OCI-LY1 (cell line): ENCODE data around the gene SORBS1.

Source experiments
- H2AFZ ChIP-seq: fragments of 200-600 bp; sonication (generic), shearing (Covaris generic); 2 replicates; pipeline ENCODE4 v1.6.0; 2014; ENCODE audit warnings: antibody characterized with exemption, mild to moderate bottlenecking, low read length
- H3F3A ChIP-seq: fragments of 200-600 bp; sonication (generic), shearing (Covaris generic); 2 replicates; pipeline ENCODE4 v1.6.0; 2014; ENCODE audit warnings: mild to moderate bottlenecking, antibody characterized with exemption, low read length, moderate library complexity; ENCODE audit not compliant: insufficient read depth
- H3K27ac ChIP-seq: fragments of 200-600 bp; sonication (generic); 2 replicates; pipeline ENCODE4 v1.5.1; 2014; ENCODE audit warnings: low read length, mixed run types, mild to moderate bottlenecking, low read depth; ENCODE audit not compliant: poor library complexity, severe bottlenecking
- H3K27me3 ChIP-seq: fragments of 200-600 bp; sonication (generic); 2 replicates; pipeline ENCODE4 v1.6.0; 2014; ENCODE audit warnings: antibody characterized with exemption, mild to moderate bottlenecking, low read length, moderate library complexity; ENCODE audit not compliant: insufficient read depth
- H3K36me3 ChIP-seq: fragments of 200-600 bp; sonication (generic); 2 replicates; pipeline ENCODE4 v1.6.1; 2014; ENCODE audit warnings: mild to moderate bottlenecking, antibody characterized with exemption, low read length, moderate library complexity, mixed read lengths; ENCODE audit not compliant: insufficient read depth
- H3K4me1 ChIP-seq: fragments of 200-600 bp; sonication (generic); 2 replicates; pipeline ENCODE4 v1.5.1; 2014; ENCODE audit warnings: mild to moderate bottlenecking, low read length, moderate library complexity; ENCODE audit not compliant: insufficient read depth, severe bottlenecking
- H3K4me2 ChIP-seq: fragments of 200-600 bp; sonication (generic), shearing (Covaris generic); 2 replicates; pipeline ENCODE4 v1.6.1; 2014; ENCODE audit warnings: low read length
- H3K4me3 ChIP-seq: fragments of 200-600 bp; sonication (generic); 2 replicates; pipeline ENCODE4 v1.5.1; 2014; ENCODE audit warnings: low read length, low read depth, mild to moderate bottlenecking, mixed read lengths; ENCODE audit not compliant: poor library complexity, severe bottlenecking
- H3K79me2 ChIP-seq: fragments of 200-600 bp; shearing (Covaris generic); 2 replicates; pipeline ENCODE4 v1.6.1; 2016; ENCODE audit warnings: mixed run types, low read length, mixed read lengths; ENCODE audit not compliant: insufficient read depth
- H3K9ac ChIP-seq: fragments of 200-600 bp; sonication (generic), shearing (Covaris generic); 2 replicates; pipeline ENCODE4 v1.6.1; 2014; ENCODE audit warnings: mild to moderate bottlenecking, low read length, mixed read lengths
- H3K9me2 ChIP-seq: fragments of 200-600 bp; sonication (generic), shearing (Covaris generic); 2 replicates; pipeline ENCODE4 v1.6.1; 2014; ENCODE audit warnings: low read depth, mild to moderate bottlenecking, low read length, mixed read lengths
- H3K9me3 ChIP-seq: fragments of 200-600 bp; shearing (Covaris generic); 2 replicates; pipeline ENCODE4 v1.6.1; 2014; ENCODE audit warnings: low read length, mixed read lengths
- H4K20me1 ChIP-seq: fragments of 200-600 bp; sonication (generic), shearing (Covaris generic); 2 replicates; pipeline ENCODE4 v1.6.0; 2016; ENCODE audit warnings: mild to moderate bottlenecking, low read length; ENCODE audit not compliant: insufficient read depth
- EZH2 ChIP-seq: fragments of 200-600 bp; sonication (generic), shearing (Covaris generic); IDR thresholded peaks from 2 replicates; pipeline ENCODE4 v1.8.0; 2017; ENCODE audit warnings: borderline replicate concordance, mixed run types, mild to moderate bottlenecking, antibody characterized with exemption, low read length, moderate library complexity, mixed read lengths
- TF ChIP-seq, protein P1 (sequence below): fragments of 200-600 bp; sonication (generic), shearing (Covaris generic); IDR thresholded peaks from 2 replicates; pipeline ENCODE4 v1.5.1; 2017; ENCODE audit warnings: mild to moderate bottlenecking, antibody characterized with exemption, low read length, moderate library complexity, mixed read lengths

Gene SORBS1

DNA sequence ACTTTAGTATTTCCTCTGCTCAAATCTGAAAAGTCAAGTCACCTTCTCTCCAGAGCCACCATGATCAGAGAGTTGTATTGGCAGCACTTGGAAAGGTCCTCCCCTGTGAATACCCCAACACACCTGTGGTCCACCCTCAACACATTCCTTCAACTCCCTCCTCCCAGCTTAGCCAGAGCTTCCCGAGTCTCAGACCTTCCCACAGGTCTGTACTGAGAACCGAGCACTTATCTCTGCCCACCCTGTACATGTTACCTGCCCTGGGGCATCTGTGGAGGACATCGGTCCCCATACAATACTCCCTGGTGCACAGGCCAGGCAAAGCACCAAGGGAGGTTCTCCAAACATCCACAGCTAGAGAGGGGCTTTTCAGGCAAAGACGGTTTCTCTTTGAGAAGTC lies 30.6 kb downstream of the SORBS1 start:
- Histone ChIP-seq H3K4me2 (no peak overlapping the region), H2AFZ (no peak overlapping the region), H3F3A (no peaks in the 10 kb centered on the region), H3K9me2 (no peaks in the 10 kb centered on the region), H3K4me1 (no peaks in the 10 kb centered on the region), H3K27ac (no peak overlapping the region), H3K4me3 (no peak overlapping the region), H3K9ac (no peak overlapping the region), H3K9me3 (no peaks in the 10 kb centered on the region), H4K20me1 (no peaks in the 10 kb centered on the region), H3K79me2 (no peaks in the 10 kb centered on the region), H3K36me3 (no peaks in the 10 kb centered on the region), H3K27me3 (no peaks in the 10 kb centered on the region)
- no peak for TF ChIP-seq EZH2
- TF ChIP-seq, protein P1, sequence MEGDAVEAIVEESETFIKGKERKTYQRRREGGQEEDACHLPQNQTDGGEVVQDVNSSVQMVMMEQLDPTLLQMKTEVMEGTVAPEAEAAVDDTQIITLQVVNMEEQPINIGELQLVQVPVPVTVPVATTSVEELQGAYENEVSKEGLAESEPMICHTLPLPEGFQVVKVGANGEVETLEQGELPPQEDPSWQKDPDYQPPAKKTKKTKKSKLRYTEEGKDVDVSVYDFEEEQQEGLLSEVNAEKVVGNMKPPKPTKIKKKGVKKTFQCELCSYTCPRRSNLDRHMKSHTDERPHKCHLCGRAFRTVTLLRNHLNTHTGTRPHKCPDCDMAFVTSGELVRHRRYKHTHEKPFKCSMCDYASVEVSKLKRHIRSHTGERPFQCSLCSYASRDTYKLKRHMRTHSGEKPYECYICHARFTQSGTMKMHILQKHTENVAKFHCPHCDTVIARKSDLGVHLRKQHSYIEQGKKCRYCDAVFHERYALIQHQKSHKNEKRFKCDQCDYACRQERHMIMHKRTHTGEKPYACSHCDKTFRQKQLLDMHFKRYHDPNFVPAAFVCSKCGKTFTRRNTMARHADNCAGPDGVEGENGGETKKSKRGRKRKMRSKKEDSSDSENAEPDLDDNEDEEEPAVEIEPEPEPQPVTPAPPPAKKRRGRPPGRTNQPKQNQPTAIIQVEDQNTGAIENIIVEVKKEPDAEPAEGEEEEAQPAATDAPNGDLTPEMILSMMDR, result no peak

DNA sequence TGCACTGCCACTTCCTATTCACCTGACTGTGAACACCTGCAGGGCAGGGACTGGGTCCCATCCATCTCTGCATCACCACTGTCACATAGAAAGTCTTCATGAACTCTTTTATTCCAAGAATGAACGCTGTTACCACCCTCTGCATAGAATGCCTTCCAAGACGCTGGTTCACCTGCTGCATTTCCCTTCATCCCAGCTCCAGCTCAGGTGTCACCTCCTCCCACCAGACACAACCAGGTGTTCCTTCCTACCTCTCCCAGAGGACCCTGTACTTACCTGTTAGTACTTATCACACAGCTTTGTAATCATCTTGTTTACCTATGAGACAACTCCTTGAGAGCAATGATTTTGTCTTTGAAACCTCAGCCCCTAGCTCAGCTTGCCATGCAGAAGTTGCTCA lies 31.1 kb downstream of the SORBS1 start:
- H3K9me2 ChIP-seq, result no peaks in the 10 kb centered on the region
- no peaks in the 10 kb centered on the region for H3F3A ChIP-seq
- no peaks in the 10 kb centered on the region for H3K4me1 ChIP-seq
- no peaks in the 10 kb centered on the region for H3K79me2 ChIP-seq
- TF ChIP-seq EZH2, result no peak
- TF ChIP-seq, protein P1, result no peak
- H2AFZ ChIP-seq, result no peak overlapping the region
- no peak overlapping the region for H3K4me3 ChIP-seq
- H3K4me2 ChIP-seq, result no peak overlapping the region
- H3K27ac ChIP-seq, result no peak overlapping the region
- H3K36me3 ChIP-seq, result no peaks in the 10 kb centered on the region
- H3K9ac ChIP-seq, result no peak overlapping the region
- no peaks in the 10 kb centered on the region for H3K9me3 ChIP-seq
- no peaks in the 10 kb centered on the region for H3K27me3 ChIP-seq
- H4K20me1 ChIP-seq, result no peaks in the 10 kb centered on the region

DNA sequence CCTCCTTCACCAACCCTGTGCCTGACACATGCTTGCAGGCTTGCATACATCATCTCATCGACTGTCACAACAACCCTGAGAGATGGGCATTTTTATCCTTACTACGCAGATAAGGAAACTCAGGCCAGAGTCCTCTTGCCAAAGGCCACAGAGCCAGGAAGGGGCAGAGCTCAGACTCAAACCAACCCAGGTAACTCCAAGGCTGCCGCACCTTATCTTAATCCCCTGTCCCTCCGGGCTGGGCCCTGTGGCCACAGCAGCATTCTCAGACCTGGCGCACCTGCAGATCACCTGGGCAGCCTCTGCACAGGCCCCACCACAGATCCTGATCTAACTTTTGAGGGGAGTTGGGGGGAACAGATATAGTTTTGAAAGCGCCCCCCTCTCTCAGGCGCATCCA lies 35.1 kb downstream of the SORBS1 start:
- no peak overlapping the region for H2AFZ ChIP-seq
- no peaks in the 10 kb centered on the region for H3K79me2 ChIP-seq
- no peak overlapping the region for H3K4me2 ChIP-seq

More for the DNA sequence above, 35.1 kb downstream of the SORBS1 start:
- no peak overlapping the region for H3K27ac ChIP-seq
- no peaks in the 10 kb centered on the region for H3K4me1 ChIP-seq
- no peaks in the 10 kb centered on the region for H3K27me3 ChIP-seq
- no peak for TF ChIP-seq EZH2
- TF ChIP-seq, protein P1, result no peak
- H3K9me2 ChIP-seq, result no peaks in the 10 kb centered on the region
- no peak overlapping the region for H3K4me3 ChIP-seq
- H3F3A ChIP-seq, result no peaks in the 10 kb centered on the region
- H3K36me3 ChIP-seq, result no peaks in the 10 kb centered on the region
- no peaks in the 10 kb centered on the region for H4K20me1 ChIP-seq
- no peaks in the 10 kb centered on the region for H3K9me3 ChIP-seq
- no peak overlapping the region for H3K9ac ChIP-seq
